KMS-11 (cell line): ENCODE results near the gene SP100.
A peak's percentile ranks its signal among the peaks of the same experiment; 100 is the strongest.

Experiments
- H2AFZ ChIP-seq: fragments of 200-600 bp; sonication (generic); 2 replicates; pipeline ENCODE4 v1.6.1; 2016; ENCODE audit warnings: antibody characterized with exemption, mixed run types, low read depth
- H3K27ac ChIP-seq: fragments of 200-600 bp; sonication (generic); 2 replicates; pipeline ENCODE4 v1.6.1; 2016; ENCODE audit warnings: mild to moderate bottlenecking, mixed run types
- H3K27me3 ChIP-seq: fragments of 200-600 bp; sonication (generic); 2 replicates; pipeline ENCODE4 v1.6.1; 2017; ENCODE audit warnings: mild to moderate bottlenecking, low read depth, mixed run types, moderate library complexity; ENCODE audit not compliant: insufficient read depth
- H3K36me3 ChIP-seq: fragments of 200-600 bp; sonication (generic); 2 replicates; pipeline ENCODE4 v1.6.1; 2017; ENCODE audit warnings: mild to moderate bottlenecking, mixed run types; ENCODE audit not compliant: insufficient read depth
- H3K4me1 ChIP-seq: fragments of 200-600 bp; sonication (generic); 2 replicates; pipeline ENCODE4 v1.6.1; 2016; ENCODE audit warnings: mild to moderate bottlenecking, low read depth, mixed run types; ENCODE audit not compliant: poor library complexity, severe bottlenecking
- H3K4me2 ChIP-seq: fragments of 200-600 bp; sonication (generic); 2 replicates; pipeline ENCODE4 v1.7.0; 2016; ENCODE audit warnings: mild to moderate bottlenecking, mixed run types
- H3K4me3 ChIP-seq: fragments of 200-600 bp; sonication (generic); IDR thresholded peaks from 2 replicates; pipeline ENCODE4 v1.6.1; 2017; ENCODE audit warnings: low read depth, low read length, mixed read lengths; ENCODE audit not compliant: insufficient read depth
- H3K79me2 ChIP-seq: fragments of 200-600 bp; sonication (generic); 2 replicates; pipeline ENCODE4 v1.6.1; 2016; ENCODE audit warnings: low read depth, mixed run types; ENCODE audit not compliant: insufficient read depth
- H3K9ac ChIP-seq: fragments of 200-600 bp; sonication (generic); 2 replicates; pipeline ENCODE4 v1.6.1; 2016; ENCODE audit warnings: mild to moderate bottlenecking, mixed run types
- H4K20me1 ChIP-seq: fragments of 200-600 bp; sonication (generic); 2 replicates; pipeline ENCODE4 v1.6.1; 2016; ENCODE audit warnings: mild to moderate bottlenecking, mixed run types; ENCODE audit not compliant: insufficient read depth
- CTCF ChIP-seq: fragments of 200-600 bp; sonication (generic); conservative IDR thresholded peaks from 2 replicates; pipeline ENCODE4 v1.6.1; 2017; ENCODE audit warnings: low read depth, mild to moderate bottlenecking, antibody characterized with exemption, low read length, moderate library complexity, mixed read lengths

Gene SP100

GRCh38 chr2:230410861-230411569 lies 5.0 kb upstream of the SP100 start:
- Histone ChIP-seq H3K4me3 (peak overlapping the region; percentile 69), H3K27ac (peak overlapping the region; percentile 80), H3K79me2 (peaks cover under 1% of the 10 kb centered on the region; the same call in 1 of the 2 replicates), H3K4me2 (peak overlapping the region; percentile 100), H3K4me1 (peaks cover 25% of the 10 kb centered on the region), H3K27me3 (no peaks in the 10 kb centered on the region), H3K36me3 (no peaks in the 10 kb centered on the region), H3K9ac (peak overlapping the region; percentile 92), H4K20me1 (no peaks in the 10 kb centered on the region), H2AFZ (peak overlapping the region; percentile 100)
- no peak for TF ChIP-seq CTCF

GRCh38 chr2:230411570-230412370 lies 4.2 kb upstream of the SP100 start:
- H4K20me1 ChIP-seq, result no peaks in the 10 kb centered on the region
- no peaks in the 10 kb centered on the region for H3K36me3 ChIP-seq
- no peaks in the 10 kb centered on the region for H3K27me3 ChIP-seq
- peak overlapping the region; percentile 100 for H2AFZ ChIP-seq
- no peak for TF ChIP-seq CTCF
- peak overlapping the region; percentile 79 for H3K4me3 ChIP-seq
- H3K4me2 ChIP-seq, result peak overlapping the region; percentile 100
- H3K9ac ChIP-seq, result peak overlapping the region; percentile 92
- peak overlapping the region; percentile 80 for H3K27ac ChIP-seq
- H3K79me2 ChIP-seq, result peaks cover 8% of the 10 kb centered on the region; the same call in 1 of the 2 replicates
- H3K4me1 ChIP-seq, result peaks cover 27% of the 10 kb centered on the region

GRCh38 chr2:230412371-230412711 lies 3.7 kb upstream of the SP100 start:
- Histone ChIP-seq H3K4me2 (peak overlapping the region; percentile 100), H3K4me1 (peaks cover 32% of the 10 kb centered on the region), H2AFZ (peak overlapping the region; percentile 100), H3K79me2 (peaks cover 12% of the 10 kb centered on the region; the same call in 1 of the 2 replicates), H3K27ac (peak overlapping the region; percentile 80; the same call in 1 of the 2 replicates), H3K36me3 (no peaks in the 10 kb centered on the region), H3K27me3 (no peaks in the 10 kb centered on the region), H4K20me1 (no peaks in the 10 kb centered on the region), H3K9ac (peak overlapping the region; percentile 92; the same call in 1 of the 2 replicates), H3K4me3 (no peak overlapping the region)
- no peak for TF ChIP-seq CTCF

- no peak overlapping the region for H3K9ac ChIP-seq
- H3K36me3 ChIP-seq, result no peaks in the 10 kb centered on the region
- H2AFZ ChIP-seq, result no peak overlapping the region
- H3K27me3 ChIP-seq, result no peaks in the 10 kb centered on the region
- H3K79me2 ChIP-seq, result peaks cover 14% of the 10 kb centered on the region; the same call in 1 of the 2 replicates
- peak overlapping the region; percentile 100; the same call in 1 of the 2 replicates for H3K4me2 ChIP-seq
- peaks cover 37% of the 10 kb centered on the region for H3K4me1 ChIP-seq
- TF ChIP-seq CTCF, result no peak
- no peak overlapping the region for H3K27ac ChIP-seq
- H3K4me3 ChIP-seq, result no peak overlapping the region
- no peaks in the 10 kb centered on the region for H4K20me1 ChIP-seq
Observed at GRCh38 chr2:230412846-230413245, 3.2 kb upstream of the SP100 start.
